B cell (primary cell): ENCODE measurements around the gene ADGRB2.

Experiments
- EZH2 ChIP-seq: IDR thresholded peaks from 2 replicates; pipeline ENCODE4 v1.6.1; 2012; ENCODE audit warnings: borderline replicate concordance, low read depth, mild to moderate bottlenecking, moderate library complexity, low read length; ENCODE audit not compliant: insufficient read depth, poor library complexity, severe bottlenecking
- TF ChIP-seq, protein P1 (sequence below): fragments of 200-600 bp; IDR thresholded peaks from one replicate; pipeline ENCODE4 v1.8.0; 2022; ENCODE audit warnings: antibody characterized with exemption, mild to moderate bottlenecking

DNA sequence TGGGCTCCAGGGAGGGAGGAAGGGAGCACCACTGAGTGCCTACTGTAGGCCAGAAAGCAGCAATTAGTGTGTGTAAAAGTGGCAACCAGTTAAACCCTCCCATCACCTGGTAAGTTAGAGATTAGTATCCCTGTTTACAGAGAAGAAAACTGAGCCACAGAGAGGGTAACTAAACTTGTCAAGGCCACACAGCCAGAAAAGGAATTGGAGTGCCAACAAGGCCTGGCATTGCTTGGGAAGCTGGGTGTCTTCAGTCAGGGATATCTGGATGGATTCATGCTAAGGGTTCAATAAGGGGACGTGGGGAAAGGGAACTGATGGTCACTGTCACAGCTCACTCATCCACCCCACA is 23.6 kb upstream of the ADGRB2 start:
- TF ChIP-seq, protein P1, sequence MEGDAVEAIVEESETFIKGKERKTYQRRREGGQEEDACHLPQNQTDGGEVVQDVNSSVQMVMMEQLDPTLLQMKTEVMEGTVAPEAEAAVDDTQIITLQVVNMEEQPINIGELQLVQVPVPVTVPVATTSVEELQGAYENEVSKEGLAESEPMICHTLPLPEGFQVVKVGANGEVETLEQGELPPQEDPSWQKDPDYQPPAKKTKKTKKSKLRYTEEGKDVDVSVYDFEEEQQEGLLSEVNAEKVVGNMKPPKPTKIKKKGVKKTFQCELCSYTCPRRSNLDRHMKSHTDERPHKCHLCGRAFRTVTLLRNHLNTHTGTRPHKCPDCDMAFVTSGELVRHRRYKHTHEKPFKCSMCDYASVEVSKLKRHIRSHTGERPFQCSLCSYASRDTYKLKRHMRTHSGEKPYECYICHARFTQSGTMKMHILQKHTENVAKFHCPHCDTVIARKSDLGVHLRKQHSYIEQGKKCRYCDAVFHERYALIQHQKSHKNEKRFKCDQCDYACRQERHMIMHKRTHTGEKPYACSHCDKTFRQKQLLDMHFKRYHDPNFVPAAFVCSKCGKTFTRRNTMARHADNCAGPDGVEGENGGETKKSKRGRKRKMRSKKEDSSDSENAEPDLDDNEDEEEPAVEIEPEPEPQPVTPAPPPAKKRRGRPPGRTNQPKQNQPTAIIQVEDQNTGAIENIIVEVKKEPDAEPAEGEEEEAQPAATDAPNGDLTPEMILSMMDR = no peak
- TF ChIP-seq EZH2 = no peak
